NAMALWA (cell line): ENCODE results near the gene COPZ1.
A peak's percentile ranks its signal among the peaks of the same experiment; 100 is the strongest.
"Not testable (repeated sequence)": the region's sequence is repeated elsewhere in the genome, so short reads cannot be mapped to it uniquely, and the experiment has no call there.

ENCODE experiments used
- DNase-seq: peaks from one replicate; pipeline ENCODE4 v3.0.0-alpha.2; 2015; ENCODE audit warnings: low spot score

COPZ1 gene

DNA sequence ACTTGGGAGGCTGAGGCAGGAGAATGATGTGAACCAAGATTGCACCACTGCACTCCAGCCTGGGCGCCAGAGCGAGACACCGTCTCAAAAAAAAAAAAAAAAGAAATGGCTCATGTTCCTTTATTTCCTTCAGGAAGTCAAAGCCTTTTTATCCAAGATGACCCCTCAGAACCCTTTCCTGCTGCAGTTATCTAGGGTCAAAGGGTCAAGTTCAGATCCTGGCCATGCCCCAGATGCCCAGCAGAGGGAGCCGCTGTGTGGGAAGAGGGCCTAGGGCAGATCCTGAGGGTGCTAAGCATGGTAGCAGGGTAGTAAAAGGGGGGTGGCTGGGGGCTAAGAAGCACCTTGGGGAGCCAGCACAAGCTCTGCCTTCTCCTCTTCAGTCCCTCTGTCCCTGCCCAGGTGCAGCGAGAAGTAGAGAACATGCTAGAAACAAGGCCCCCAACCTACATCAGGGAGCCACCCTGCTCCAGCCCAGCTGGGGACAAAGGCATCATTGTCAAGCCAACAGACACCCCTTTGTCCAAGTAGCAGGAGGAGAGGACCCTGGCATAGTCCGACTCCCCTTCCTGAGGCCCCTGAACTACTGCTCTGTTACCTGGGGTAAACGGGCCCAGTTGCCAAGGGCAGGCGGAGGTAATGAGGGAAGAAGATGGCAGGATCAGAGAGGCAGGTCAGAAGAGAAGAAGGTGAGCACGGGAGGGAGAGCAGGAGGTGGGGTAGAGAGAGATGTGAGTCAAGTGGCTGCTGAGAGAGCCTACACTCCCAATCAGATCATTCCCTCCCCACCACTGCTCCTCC, 30.6 kb upstream of the COPZ1 start:
- DNase-seq = peak; percentile 55

DNA sequence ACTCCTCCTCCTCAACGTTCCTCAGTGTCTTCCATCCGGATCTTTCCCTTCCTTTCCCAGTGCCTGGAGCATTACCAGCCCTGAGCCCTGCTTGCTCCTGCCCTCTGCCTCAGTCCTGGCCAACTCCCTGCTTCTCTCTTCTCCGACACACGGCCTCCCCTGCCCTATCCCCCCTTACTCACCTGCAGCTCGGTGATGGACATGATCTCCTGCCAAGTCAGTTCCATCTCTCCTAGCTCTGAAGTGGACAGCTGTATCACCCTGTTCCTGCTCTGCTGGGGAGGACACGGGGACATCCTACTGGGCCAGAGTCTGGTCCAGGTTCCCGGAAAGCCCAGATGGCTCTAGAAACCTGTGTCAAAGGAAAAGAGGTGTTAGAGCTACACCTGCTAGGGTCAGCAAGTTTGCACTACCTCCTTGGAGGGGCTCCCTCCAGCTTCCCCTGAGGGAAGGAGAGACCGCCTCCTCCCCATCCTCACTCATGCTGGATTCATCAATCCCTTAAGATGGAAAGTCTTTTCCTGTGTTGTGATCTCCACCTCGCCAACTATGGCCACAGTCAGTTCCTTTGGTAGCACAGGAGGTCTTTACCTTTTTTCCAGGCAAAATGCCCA, 29.9 kb upstream of the COPZ1 start:
- DNase-seq = no peak

DNA sequence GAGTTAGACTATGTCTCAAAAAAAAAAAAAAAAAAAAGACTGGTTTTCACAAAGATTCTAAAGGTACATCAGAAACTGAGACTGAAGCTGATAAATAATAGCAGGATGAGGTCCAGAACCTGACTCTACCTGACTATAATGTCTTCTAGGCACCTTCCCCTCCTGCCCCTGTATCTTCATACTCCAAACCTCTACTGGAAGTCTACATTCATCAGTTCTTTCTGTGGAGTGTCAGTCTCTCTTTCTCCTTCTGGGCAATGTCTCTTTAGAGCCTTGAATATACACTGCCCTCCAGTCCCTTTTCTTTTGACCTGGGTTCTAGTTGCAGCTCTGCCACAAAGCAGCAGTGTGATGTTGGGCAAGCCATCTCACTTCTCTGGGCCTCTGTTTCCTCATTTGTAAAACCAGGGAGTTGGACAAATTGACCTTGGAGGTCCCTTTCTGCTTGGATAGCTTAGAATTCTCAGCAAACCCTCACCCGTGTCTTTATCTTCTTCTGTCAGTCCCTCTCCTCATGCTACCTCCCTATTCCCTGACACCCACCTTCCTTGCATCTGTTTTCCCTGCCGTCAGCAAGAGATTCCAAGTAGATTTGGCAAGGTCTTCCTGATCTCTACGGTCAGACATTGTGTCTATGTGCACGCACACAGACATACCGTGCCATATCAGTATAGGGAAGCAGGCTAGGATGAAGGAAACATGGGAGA, 28.4 kb upstream of the COPZ1 start:
- DNase-seq = no peak

DNA sequence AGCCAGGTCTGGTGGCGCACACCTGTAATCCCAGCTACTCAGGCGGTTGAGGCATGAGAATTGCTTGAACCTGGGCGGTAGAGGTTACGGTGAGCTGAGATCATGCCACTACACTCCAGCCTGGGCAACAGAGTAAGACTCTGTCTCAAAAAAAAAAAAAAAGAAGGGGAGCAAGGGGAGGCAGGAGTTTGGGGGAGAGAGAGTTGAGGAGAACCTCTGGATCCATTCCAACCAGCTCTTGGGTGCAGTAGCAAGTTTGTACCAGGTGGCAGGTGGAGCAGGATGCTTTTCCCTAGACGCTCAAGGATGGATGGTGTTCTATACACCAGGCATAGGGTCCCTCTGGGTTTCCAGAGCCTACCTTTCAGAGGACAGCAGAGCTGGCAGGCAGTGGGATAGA, 26.0 kb upstream of the COPZ1 start:
- DNase-seq = no peak

DNA sequence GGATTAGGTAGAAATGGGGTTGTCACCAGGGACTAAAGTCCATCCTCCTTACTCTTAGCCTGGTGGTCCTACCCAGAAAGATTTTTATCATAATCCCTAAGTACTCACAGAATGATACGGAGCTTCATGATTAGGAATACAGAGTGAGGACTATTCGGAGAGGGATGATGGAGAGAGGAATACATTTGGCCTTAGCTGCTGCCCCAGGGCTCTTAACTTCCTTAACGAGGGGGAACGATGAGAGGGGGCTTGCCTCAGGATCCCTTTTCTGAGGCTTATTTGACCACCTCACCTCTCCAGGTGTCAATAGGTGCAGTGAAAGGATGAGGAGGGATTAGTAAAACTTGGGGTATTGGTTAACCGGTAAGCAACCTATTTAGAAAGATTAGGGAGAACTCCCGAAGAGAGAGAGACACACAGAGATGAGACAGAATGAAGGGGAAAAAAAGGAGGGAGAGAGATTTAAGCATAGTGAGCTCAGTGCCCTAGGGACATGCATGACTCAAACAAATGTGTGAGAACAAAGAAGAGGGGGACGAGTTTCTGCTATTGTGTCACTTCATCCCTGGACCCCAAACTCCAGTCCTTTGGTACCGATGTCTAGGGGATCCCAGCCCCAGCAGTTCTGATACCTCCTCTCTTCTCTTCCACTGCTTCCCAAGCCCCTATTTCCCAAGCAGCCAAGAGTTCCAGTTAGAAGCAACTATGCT, 25.3 kb upstream of the COPZ1 start:
- no peak for DNase-seq

DNA sequence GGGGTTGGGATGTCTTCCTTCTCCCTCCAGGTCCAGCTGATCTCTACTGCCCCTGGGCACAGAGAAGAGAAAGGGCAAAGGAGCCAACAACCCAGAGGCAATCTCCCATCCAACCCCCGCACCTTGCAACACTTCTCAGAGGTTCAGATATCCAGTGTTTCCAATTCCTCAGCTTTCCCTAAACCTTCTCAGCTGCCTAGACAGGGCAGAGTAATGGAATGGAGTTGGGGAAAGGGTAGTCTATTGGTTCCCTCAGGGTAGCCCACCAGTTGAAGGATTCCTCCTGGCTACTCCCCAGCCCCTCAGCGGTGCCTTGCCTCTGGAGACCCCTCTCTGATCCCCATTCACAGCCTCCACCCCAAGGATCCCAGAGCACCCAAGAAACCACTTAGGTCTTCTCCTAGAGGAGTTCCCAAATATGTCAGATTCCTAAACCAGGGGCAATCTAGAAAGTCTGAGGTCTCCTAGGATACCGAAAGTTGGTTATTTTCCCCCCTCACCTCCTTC, 24.7 kb upstream of the COPZ1 start:
- DNase-seq = no peak

DNA sequence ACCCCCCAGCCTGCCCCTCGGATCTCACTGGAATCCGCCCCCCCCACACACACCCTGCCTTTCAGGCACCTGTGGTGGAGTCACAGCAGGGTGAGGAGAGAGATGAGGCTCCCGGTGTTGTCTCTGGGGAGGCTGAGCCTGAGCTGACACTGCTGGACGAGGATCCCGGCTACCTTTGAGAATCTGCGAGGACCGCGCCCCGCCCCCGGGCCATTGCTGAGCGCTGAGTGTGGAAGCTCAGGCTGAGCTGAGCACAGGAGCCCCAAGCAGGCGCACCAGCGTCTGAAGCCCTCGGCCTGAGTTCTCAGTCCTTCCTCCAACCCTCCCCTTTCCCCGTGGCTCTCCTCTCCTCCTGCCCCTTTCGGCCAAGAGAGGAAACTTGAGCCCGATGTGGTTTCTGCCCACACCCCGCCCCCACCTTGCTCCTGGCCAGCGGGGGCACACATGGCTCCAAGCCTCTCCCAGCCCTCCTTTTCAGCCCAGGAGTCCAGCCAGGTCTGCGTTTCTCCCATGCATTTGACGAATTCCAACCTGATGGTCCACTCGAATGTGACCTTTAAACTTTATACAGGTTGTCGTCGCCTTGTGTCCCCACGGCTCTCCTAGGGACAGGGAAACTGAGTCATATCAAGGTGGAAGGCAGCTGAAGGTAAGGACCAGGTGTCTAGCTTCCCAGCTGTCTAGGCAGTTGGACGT, 24.1 kb upstream of the COPZ1 start, which contains the start of gene NFE2:
TSS of gene NFE2 (minus strand) at position 284 of the 696 bp plus-strand sequence. CDS start 5,767 bp downstream, outside the sequence.
- DNase-seq = no peak

DNA sequence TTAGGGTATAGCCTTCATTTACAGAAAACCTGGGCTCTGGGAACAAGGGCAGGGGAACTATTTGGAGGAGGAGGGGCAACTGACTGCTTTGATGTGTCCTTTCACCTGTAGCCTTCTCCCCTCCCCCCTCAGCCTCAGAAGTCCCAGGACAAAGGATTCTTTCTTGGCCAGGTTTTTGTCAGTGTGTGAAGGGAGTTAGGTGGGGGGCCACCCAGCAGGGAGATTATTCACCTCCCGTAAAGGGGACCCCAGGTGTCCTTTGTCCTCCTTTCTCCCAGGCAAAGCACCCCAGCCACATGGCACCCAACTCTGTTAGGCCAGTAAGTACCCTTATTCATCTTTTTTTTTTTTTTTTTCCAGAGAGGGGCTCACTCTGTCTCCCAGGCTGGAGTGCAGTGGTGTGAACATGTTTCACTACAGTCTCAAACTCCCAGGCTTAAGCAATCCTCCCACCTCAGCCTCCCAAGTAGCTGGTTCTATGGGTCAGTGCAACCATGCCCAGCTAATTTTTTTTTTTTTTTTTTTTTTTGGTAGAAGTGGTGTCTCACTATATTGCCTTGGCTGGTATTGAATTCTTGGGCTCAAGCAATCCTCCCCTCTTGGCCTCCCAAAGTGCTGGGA, 23.4 kb upstream of the COPZ1 start:
- DNase-seq = no peak

DNA sequence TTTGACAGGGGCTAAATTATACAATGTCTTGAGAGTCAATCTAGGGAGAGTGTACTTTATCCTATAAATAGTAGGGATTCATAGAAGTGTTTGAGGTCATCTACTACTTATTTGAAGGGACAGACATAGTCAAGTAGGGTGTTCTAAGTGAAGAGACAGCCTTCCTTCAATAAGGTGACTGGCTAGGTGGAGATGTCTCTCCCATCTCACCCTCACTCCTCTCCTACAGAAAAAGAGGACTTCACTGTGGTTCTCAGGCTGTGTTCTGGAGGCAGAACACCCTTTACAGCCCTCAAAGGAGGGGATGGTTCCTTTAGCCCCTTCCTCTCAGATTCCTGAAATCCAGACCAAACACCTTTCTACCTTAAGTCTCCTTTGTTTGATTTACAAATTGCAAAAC, 21.3 kb upstream of the COPZ1 start:
- no peak for DNase-seq

DNA sequence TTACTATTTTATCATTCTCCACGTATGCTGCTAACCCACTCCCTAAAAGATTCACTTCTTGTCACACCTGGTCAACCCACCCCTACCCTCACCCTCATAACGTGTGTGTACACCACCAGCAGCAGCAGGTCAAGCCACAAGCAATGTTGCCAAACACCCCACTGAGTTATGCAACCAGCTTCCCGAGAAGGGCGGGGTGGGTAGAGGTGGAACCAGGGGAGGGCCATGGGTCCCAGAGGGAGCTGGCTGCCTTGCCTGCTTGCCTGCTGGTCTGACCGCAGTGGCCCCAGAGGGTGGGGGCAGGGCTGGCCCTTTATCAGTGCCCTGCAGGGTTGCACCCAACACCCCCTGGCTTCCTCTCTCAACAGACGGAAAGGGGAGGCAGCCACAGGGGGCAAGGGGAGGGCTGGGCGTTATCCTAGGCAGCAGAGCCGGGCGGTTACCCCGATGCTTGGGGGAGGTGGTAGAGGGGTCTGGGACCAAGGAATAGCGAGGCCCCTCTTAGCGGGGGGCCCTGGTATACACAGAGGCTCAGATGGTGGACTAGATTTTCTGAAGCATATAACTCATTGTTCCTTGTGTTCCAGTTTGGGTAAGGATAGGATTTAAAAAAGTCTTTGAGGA, 20.6 kb upstream of the COPZ1 start:
- no peak for DNase-seq

DNA sequence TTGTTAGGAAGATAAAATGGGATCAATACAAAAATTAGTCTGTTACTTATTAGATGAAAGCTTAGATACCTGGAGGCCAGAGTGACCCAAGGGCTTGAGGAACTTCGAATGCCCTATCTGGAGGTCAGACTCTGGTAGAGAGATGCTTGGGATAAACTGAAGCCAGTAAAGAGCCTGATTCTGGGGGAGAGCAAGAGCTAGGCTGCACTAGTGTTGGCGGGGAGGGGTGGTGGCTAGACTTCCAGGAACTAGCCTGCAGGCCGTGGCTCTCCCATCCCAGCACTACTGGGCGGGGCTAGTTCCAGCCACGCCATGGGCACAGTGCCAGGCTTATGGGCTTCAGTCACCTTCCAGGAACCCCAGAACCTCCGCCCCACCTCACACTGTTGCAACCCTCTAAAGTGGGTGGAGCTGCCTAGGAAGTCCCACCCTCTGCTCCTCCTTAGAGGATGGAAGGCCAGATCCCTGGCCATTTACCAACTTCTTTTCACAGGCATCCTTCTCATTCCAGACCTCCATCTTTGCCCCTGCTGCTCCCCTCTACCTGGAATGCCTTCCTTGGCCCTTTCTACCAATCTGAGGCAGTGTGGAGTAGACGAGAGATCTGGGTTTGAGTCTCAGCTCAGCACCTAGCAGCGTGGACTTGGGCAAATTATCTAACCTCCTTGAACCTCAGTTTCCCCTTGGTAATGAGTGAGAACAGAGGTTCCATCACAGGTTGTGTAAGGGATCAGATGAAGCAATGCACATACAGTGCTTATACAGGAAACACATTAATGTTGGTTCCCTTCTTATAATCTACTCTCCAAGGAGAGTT, 17.8 kb upstream of the COPZ1 start:
- no peak for DNase-seq

DNA sequence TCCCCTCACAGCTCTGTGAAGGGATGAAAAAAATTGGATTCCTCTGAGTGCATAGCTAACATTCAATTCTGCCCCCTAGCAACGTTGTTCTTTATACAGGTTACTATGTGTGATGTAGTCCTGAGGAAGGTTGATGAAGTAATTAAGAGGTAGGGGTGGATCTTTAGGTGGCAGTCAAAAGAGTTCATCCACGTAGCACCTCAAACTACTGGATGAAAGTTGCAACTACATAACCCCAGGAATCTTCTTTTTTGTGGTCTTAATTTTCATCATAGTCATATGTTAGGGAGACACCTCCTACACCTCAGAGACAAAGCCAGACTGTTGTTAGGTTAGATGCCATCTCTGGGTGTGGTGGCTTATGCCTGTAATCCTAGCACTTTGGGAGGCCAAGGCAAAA, 13.9 kb upstream of the COPZ1 start:
- DNase-seq = no peak

DNA sequence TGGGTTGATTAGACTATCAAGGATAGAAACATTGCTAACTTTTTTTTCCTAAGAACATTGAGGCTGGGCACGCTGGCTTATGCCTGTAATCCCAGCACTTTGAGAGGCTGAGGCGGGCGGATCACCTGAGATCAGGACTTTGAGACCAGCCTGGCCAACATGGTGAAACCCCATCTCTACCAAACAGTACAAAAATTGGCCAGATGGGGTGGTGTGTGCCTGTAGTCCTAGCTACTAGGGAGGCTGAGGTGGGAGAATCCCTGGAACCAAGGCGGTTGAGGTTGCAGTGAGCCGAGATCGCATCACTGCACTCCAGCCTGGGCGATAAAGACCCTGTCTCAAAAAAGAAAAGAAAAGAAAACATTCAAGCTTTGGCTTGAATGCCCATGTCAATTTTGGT, 12.6 kb upstream of the COPZ1 start:
- DNase-seq = not testable (repeated sequence)

DNA sequence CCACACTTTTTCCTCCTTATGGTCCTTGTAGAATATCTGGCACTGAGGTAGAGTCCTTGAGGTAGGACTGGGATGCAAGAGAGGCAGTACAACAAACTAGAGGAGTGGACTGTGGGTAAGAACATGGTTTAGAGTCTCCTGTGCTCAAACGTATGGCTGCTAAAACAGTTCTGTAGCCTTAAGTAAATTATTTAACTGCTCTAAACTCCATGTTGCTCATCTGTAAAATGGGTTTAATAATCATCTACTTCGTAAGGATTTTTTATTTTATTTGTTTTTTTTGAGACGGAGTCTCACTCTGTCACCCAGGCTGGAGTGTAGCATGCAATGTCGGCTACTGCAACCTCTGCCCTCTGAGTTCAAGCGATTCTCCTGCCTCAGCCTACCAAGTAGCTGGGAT, 3.6 kb upstream of the COPZ1 start:
- no peak for DNase-seq

DNA sequence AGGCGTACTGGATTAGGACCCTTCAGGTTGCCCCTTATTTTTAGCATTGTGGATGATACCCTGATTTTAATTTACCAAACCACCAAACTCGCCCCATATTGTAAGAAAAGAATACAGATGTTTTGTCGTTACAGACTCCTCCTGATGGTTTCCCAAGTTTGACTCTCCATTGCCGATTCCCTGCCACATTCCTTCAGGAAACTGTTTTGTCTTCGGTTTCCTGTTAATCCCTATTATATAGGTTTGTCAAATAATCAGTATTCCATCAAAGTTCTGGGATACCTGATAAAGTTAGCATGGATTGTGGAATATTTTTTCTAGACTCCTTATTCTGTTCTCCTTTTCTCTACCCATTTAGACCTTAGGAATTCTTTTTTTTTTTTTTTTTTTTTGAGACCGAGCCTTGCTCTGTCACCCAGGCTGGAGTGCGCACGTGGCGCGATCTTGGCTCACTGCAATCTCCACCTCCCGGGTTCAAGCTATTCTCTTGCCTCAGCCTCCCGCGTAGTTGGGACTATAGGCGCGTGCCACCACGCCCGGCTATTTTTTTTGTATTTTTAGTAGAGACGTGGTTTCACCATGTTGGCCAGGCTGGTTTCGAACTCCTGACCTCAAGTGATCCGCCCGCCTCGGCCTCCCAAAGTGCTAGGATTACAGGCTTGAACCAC, 645 bp downstream of the COPZ1 start:
- not testable (repeated sequence) for DNase-seq

DNA sequence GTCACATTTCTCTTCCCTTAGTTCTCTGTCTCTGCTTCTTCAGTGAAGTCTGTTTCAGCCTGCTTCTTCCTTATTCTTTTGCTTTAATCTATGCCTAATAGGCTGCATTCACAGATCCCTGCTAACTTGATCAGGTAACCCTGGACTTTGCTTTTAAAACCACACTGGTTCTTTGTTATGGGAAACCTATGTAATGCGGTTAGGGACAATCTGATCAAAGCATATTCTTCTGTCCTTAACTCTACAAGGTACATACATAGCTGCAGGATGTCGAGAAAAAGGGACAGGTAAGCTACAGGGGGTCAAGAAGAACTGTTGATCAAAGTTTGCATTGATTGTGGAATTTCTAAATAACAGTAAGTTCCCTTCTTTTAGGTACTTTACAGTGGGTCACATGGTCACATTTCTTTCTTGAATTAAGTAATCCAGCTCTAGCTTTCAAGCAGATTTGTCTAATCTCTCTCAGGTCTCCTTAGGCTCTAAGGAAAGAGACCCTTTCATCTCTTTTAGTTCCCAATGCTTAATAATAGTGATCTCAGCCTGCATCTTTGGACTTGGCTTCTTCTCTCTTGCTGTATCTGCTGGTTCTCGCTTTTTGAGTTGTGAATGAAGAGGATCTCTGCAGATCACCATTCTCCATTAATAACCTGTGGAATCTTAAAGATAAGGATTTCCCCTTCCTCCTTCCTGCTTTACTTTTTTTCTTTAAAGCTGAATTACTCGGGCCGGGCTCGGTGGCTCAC, 3.8 kb downstream of the COPZ1 start:
- DNase-seq = no peak

DNA sequence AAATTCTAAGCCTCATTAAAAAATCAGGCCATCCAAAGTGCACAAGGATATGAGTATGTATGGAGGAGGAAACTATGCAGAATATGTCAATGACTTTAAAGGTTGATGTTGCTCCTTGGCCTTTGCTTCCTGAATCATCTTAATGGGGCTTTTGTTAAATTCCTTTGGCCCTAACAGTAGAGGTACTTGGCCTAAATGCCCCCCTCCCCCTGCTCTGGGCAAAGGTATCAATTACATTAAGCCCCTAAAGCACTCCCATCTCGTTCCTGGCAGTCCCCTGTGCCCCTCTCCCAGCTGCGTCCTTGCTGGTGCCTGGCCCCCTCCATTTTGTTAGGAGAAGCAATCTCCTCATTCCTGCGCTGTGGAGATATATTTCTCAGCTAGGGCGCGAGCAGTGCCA, 4.8 kb downstream of the COPZ1 start:
- no peak for DNase-seq

DNA sequence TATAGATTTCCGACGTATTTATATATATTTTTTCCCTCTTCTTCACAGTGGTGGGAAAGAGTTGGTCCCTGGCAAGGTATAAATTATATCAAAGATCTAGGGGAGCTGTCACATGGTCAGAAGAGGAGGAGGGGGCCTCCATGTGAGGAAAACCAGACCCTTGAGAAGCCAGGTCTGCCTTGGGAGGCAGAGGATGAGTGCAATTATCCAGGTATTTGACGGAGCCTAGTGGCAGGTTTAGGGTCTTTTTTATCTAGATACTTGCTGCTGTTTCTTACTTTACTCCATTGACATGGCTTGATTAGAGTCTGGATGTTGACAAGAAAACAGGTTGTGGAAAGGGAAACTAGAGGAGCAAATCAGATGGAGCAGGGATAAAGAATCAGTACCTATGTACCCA, 5.5 kb downstream of the COPZ1 start:
- no peak for DNase-seq

DNA sequence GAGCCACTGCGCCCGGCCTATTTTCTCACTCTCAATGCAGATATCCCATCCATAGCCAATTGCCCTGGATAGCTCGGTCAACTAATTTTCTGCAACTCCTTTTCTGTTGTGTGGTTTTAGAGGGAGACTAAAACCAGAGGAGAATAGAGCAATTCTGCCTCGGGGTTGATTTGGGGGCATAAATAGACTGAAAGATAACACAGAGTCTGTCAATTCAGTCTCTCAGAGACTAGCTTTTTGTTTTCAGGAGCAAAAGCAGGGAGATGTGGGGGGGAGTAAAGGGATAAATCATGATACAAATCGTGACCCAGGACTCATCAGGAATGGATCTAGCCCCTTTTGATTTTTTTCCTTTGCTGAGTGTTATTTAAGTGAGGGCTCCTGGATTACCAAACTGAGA, 6.5 kb downstream of the COPZ1 start:
- no peak for DNase-seq
